ENCODE results near the gene AGBL4. TPM values are rescaled to one million over a fixed set of nuclear protein-coding genes. Genes with fewer than 3 reads are reported as not detected.

The AGBL4 gene
- total RNA-seq, 3 donors from 2014 or later: 1.3 to 1.9 (median 1.8) TPM

GRCh38 chr1:48920851-48921250 is 1102.9 kb downstream of the AGBL4 start:
- Histone ChIP-seq H3K27ac (no peak overlapping the region), H3K4me3 (no peak overlapping the region), H3K27me3 (no peaks in the 10 kb centered on the region), H3K36me3 (no peaks in the 10 kb centered on the region), H3K4me1 (no peaks in the 10 kb centered on the region), H3K9me3 (no peaks in the 10 kb centered on the region)
- DNase-seq (ENCODE audit: low spot score in 2 of 2): no peak
- intact Hi-C loops (cut with DNase I; ENCODE audit: low total_unique reads): no loop called here
- TF ChIP-seq CTCF (IDR thresholded peaks at IDR 0.05) (no peak), POLR2AphosphoS5 (IDR thresholded peaks at IDR 0.05) (no peak), POLR2A (IDR thresholded peaks at IDR 0.05) (no peak)

- Histone ChIP-seq H3K9me3 (no peaks in the 10 kb centered on the region), H3K4me3 (no peak overlapping the region), H3K27me3 (no peaks in the 10 kb centered on the region), H3K36me3 (no peaks in the 10 kb centered on the region), H3K4me1 (no peaks in the 10 kb centered on the region), H3K27ac (no peak overlapping the region)
- intact Hi-C loops (cut with DNase I; ENCODE audit: low total_unique reads): no loop called here
- TF ChIP-seq POLR2A (IDR thresholded peaks at IDR 0.05): no peak
- no peak for TF ChIP-seq CTCF (IDR thresholded peaks at IDR 0.05)
- TF ChIP-seq POLR2AphosphoS5 (IDR thresholded peaks at IDR 0.05): no peak
- DNase-seq (ENCODE audit: low spot score in 2 of 2): no peak
Measured at GRCh38 chr1:48917901-48918603, 1105.7 kb downstream of the AGBL4 start.

- Histone ChIP-seq H3K27ac (no peak overlapping the region), H3K9me3 (no peaks in the 10 kb centered on the region), H3K36me3 (no peaks in the 10 kb centered on the region), H3K27me3 (no peaks in the 10 kb centered on the region), H3K4me1 (no peaks in the 10 kb centered on the region), H3K4me3 (no peak overlapping the region)
- intact Hi-C loops (cut with DNase I; ENCODE audit: low total_unique reads): no loop called here
- DNase-seq (ENCODE audit: low spot score in 2 of 2): no peak
- TF ChIP-seq POLR2A (IDR thresholded peaks at IDR 0.05) (no peak), CTCF (IDR thresholded peaks at IDR 0.05) (no peak), POLR2AphosphoS5 (IDR thresholded peaks at IDR 0.05) (no peak)
Measured at GRCh38 chr1:48917070-48917454, 1106.7 kb downstream of the AGBL4 start.

GRCh38 chr1:48916130-48917069 is 1107.4 kb downstream of the AGBL4 start:
- Histone ChIP-seq H3K36me3 (no peaks in the 10 kb centered on the region), H3K27ac (peak overlapping the region in 1 of 2 donors; percentile 20), H3K4me1 (no peaks in the 10 kb centered on the region), H3K9me3 (no peaks in the 10 kb centered on the region), H3K27me3 (no peaks in the 10 kb centered on the region), H3K4me3 (no peak overlapping the region)
- peak in 1 of 2 donors; percentile 28 for DNase-seq (ENCODE audit: low spot score in 2 of 2)
- no peak for TF ChIP-seq POLR2A (IDR thresholded peaks at IDR 0.05)
- TF ChIP-seq CTCF (IDR thresholded peaks at IDR 0.05): peak in 2 of 3 donors; percentile 29 to 47
- intact Hi-C loops (cut with DNase I; ENCODE audit: low total_unique reads): no loop called here

- intact Hi-C loops (cut with DNase I; ENCODE audit: low total_unique reads): no loop called here
- no peak for DNase-seq (ENCODE audit: low spot score in 2 of 2)
- Histone ChIP-seq H3K4me1 (no peaks in the 10 kb centered on the region), H3K36me3 (no peaks in the 10 kb centered on the region), H3K27ac (no peak overlapping the region), H3K9me3 (no peaks in the 10 kb centered on the region), H3K4me3 (no peak overlapping the region), H3K27me3 (no peaks in the 10 kb centered on the region)
- TF ChIP-seq POLR2A (IDR thresholded peaks at IDR 0.05): no peak
- TF ChIP-seq POLR2AphosphoS5 (IDR thresholded peaks at IDR 0.05): no peak
- TF ChIP-seq CTCF (IDR thresholded peaks at IDR 0.05): no peak
Measured at GRCh38 chr1:48908606-48909005, 1115.1 kb downstream of the AGBL4 start.

Data from breast epithelium (tissue), 4 donors.